H1 (cell line): ENCODE data around the gene DUSP9. TPM values are rescaled to one million over a fixed set of nuclear protein-coding genes. Genes with fewer than 3 reads are reported as not detected.

ENCODE experiments used
- polyA plus RNA-seq, 7 experiments: library from polyadenylated mRNA; depleted of rRNA in 3 of 7; stranded (reverse) in 5 of 7; unstranded in 2 of 7; fragments of >200 nt in 5 of 7; fragments of 200-250 nt in 2 of 7; gene quantifications; 1 replicate in 5 of 7; 2 replicates in 1 of 7; 4 replicates in 1 of 7; pipeline versions ENCODE4 v1.2.1 to v1.2.3, GENCODE V29; 2011 to 2013; ENCODE audit warnings: missing spikeins in 2 of 7, mixed read lengths in 2 of 7
- total RNA-seq: library from RNA; stranded (reverse); fragmentation: NEBNext Ultra II Directional; extraction: Animal tissue kit (Norgen Biotek cat#: 25700); gene quantifications from 2 replicates; pipeline ENCODE4 v1.2.1, GENCODE V29; 2021
- TF ChIP-seq, protein P1 (sequence below): fragments of 300-600 bp; sonication (generic); IDR thresholded peaks from 2 replicates; pipeline ENCODE4 v1.7.1; 2012; ENCODE audit warnings: low read length, moderate library complexity, mild to moderate bottlenecking, inconsistent platforms; ENCODE audit not compliant: insufficient replicate concordance

DUSP9 gene
- total and polyA plus RNA-seq, 2 of the 8 experiments (the other 6 are each of a cell fraction or from before 2014, with no cell fraction given), result 0.80 to 1.1 TPM

GRCh38 chrX:153681175-153681574, 34.2 kb downstream of the DUSP9 start (continued):
- TF ChIP-seq, protein P1, sequence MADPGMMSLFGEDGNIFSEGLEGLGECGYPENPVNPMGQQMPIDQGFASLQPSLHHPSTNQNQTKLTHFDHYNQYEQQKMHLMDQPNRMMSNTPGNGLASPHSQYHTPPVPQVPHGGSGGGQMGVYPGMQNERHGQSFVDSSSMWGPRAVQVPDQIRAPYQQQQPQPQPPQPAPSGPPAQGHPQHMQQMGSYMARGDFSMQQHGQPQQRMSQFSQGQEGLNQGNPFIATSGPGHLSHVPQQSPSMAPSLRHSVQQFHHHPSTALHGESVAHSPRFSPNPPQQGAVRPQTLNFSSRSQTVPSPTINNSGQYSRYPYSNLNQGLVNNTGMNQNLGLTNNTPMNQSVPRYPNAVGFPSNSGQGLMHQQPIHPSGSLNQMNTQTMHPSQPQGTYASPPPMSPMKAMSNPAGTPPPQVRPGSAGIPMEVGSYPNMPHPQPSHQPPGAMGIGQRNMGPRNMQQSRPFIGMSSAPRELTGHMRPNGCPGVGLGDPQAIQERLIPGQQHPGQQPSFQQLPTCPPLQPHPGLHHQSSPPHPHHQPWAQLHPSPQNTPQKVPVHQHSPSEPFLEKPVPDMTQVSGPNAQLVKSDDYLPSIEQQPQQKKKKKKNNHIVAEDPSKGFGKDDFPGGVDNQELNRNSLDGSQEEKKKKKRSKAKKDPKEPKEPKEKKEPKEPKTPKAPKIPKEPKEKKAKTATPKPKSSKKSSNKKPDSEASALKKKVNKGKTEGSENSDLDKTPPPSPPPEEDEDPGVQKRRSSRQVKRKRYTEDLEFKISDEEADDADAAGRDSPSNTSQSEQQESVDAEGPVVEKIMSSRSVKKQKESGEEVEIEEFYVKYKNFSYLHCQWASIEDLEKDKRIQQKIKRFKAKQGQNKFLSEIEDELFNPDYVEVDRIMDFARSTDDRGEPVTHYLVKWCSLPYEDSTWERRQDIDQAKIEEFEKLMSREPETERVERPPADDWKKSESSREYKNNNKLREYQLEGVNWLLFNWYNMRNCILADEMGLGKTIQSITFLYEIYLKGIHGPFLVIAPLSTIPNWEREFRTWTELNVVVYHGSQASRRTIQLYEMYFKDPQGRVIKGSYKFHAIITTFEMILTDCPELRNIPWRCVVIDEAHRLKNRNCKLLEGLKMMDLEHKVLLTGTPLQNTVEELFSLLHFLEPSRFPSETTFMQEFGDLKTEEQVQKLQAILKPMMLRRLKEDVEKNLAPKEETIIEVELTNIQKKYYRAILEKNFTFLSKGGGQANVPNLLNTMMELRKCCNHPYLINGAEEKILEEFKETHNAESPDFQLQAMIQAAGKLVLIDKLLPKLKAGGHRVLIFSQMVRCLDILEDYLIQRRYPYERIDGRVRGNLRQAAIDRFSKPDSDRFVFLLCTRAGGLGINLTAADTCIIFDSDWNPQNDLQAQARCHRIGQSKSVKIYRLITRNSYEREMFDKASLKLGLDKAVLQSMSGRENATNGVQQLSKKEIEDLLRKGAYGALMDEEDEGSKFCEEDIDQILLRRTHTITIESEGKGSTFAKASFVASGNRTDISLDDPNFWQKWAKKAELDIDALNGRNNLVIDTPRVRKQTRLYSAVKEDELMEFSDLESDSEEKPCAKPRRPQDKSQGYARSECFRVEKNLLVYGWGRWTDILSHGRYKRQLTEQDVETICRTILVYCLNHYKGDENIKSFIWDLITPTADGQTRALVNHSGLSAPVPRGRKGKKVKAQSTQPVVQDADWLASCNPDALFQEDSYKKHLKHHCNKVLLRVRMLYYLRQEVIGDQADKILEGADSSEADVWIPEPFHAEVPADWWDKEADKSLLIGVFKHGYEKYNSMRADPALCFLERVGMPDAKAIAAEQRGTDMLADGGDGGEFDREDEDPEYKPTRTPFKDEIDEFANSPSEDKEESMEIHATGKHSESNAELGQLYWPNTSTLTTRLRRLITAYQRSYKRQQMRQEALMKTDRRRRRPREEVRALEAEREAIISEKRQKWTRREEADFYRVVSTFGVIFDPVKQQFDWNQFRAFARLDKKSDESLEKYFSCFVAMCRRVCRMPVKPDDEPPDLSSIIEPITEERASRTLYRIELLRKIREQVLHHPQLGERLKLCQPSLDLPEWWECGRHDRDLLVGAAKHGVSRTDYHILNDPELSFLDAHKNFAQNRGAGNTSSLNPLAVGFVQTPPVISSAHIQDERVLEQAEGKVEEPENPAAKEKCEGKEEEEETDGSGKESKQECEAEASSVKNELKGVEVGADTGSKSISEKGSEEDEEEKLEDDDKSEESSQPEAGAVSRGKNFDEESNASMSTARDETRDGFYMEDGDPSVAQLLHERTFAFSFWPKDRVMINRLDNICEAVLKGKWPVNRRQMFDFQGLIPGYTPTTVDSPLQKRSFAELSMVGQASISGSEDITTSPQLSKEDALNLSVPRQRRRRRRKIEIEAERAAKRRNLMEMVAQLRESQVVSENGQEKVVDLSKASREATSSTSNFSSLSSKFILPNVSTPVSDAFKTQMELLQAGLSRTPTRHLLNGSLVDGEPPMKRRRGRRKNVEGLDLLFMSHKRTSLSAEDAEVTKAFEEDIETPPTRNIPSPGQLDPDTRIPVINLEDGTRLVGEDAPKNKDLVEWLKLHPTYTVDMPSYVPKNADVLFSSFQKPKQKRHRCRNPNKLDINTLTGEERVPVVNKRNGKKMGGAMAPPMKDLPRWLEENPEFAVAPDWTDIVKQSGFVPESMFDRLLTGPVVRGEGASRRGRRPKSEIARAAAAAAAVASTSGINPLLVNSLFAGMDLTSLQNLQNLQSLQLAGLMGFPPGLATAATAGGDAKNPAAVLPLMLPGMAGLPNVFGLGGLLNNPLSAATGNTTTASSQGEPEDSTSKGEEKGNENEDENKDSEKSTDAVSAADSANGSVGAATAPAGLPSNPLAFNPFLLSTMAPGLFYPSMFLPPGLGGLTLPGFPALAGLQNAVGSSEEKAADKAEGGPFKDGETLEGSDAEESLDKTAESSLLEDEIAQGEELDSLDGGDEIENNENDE, result no peak
